BLaER1 (cell line): Measurements from ENCODE around the gene NOD1.

Source experiments
- H3K27ac ChIP-seq: shearing (Covaris generic); formaldehyde crosslinking; 2 replicates; pipeline ENCODE4 v1.8.1; 2022
- H3K27me3 ChIP-seq: shearing (Covaris generic); formaldehyde crosslinking; 2 replicates; pipeline ENCODE4 v1.8.1; 2022
- H3K36me3 ChIP-seq: shearing (Covaris generic); formaldehyde crosslinking; 2 replicates; pipeline ENCODE4 v1.8.1; 2022
- H3K4me1 ChIP-seq: shearing (Covaris generic); formaldehyde crosslinking; 2 replicates; pipeline ENCODE4 v1.8.1; 2022
- H3K4me2 ChIP-seq: shearing (Covaris generic); formaldehyde crosslinking; 2 replicates; pipeline ENCODE4 v1.8.1; 2022
- H3K4me3 ChIP-seq: shearing (Covaris generic); formaldehyde crosslinking; 2 replicates; pipeline ENCODE4 v1.8.1; 2022
- H3K9ac ChIP-seq: shearing (Covaris generic); formaldehyde crosslinking; 2 replicates; pipeline ENCODE4 v1.8.1; 2022
- H3K9me3 ChIP-seq: shearing (Covaris generic); formaldehyde crosslinking; 2 replicates; pipeline ENCODE4 v1.8.1; 2022
- H4K20me1 ChIP-seq: shearing (Covaris generic); formaldehyde crosslinking; 2 replicates; pipeline ENCODE4 v1.8.1; 2022
- Cebpa-rat ChIP-seq: shearing (Covaris generic); IDR thresholded peaks from 2 replicates; pipeline ENCODE4 v1.8.1; 2022

The NOD1 gene

GRCh38 chr7:30380294-30380693 is 98.3 kb downstream of the NOD1 start:
- TF ChIP-seq Cebpa-rat = no peak
- Histone ChIP-seq H3K4me1 (no peaks in the 10 kb centered on the region), H3K4me2 (no peak overlapping the region), H3K9ac (no peak overlapping the region), H3K27ac (no peak overlapping the region), H3K36me3 (0 out of 2 replicates have a peak, but pooled peaks cover 4% of the 10 kb centered on the region), H3K27me3 (no peaks in the 10 kb centered on the region), H3K9me3 (peaks cover 30% of the 10 kb centered on the region), H3K4me3 (no peak overlapping the region), H4K20me1 (no peaks in the 10 kb centered on the region)

- Histone ChIP-seq H3K27ac (no peak overlapping the region), H3K4me3 (no peak overlapping the region), H3K4me1 (no peaks in the 10 kb centered on the region), H3K27me3 (no peaks in the 10 kb centered on the region), H3K9ac (no peak overlapping the region), H3K9me3 (peaks cover 30% of the 10 kb centered on the region), H3K4me2 (no peak overlapping the region), H3K36me3 (0 out of 2 replicates have a peak, but pooled peaks cover 4% of the 10 kb centered on the region), H4K20me1 (no peaks in the 10 kb centered on the region)
- TF ChIP-seq Cebpa-rat = no peak
These were observed 98.8 kb downstream of the NOD1 start for GRCh38 chr7:30379741-30380140.

- Histone ChIP-seq H3K27me3 (no peaks in the 10 kb centered on the region), H3K4me2 (no peak overlapping the region), H3K9ac (no peak overlapping the region), H3K4me3 (no peak overlapping the region), H3K9me3 (peaks cover 30% of the 10 kb centered on the region), H4K20me1 (no peaks in the 10 kb centered on the region), H3K4me1 (no peaks in the 10 kb centered on the region), H3K36me3 (0 out of 2 replicates have a peak, but pooled peaks cover 4% of the 10 kb centered on the region), H3K27ac (no peak overlapping the region)
- TF ChIP-seq Cebpa-rat = no peak
These were observed 99.5 kb downstream of the NOD1 start for GRCh38 chr7:30379131-30379530.

- Histone ChIP-seq H3K27me3 (no peaks in the 10 kb centered on the region), H3K4me1 (no peaks in the 10 kb centered on the region), H3K27ac (no peak overlapping the region), H3K9ac (no peak overlapping the region), H3K4me3 (no peak overlapping the region), H3K4me2 (no peak overlapping the region), H4K20me1 (no peaks in the 10 kb centered on the region), H3K9me3 (peaks cover 26% of the 10 kb centered on the region), H3K36me3 (0 out of 2 replicates have a peak, but pooled peaks cover 4% of the 10 kb centered on the region)
- TF ChIP-seq Cebpa-rat = no peak
These were observed 100.3 kb downstream of the NOD1 start for GRCh38 chr7:30378275-30378674.
